PC-3 (cell line): ENCODE data around the gene RSBN1L.

Experiments
- CTCF ChIP-seq: fragments of 300-600 bp; sonication (generic); conservative IDR thresholded peaks from 2 replicates; pipeline ENCODE4 v1.5.1; 2017; ENCODE audit warnings: antibody characterized with exemption, low read depth, mild to moderate bottlenecking, low read length
- EZH2 ChIP-seq: fragments of 300-600 bp; sonication (generic); IDR thresholded peaks from one replicate; pipeline ENCODE4 v1.6.1; 2017; ENCODE audit warnings: antibody characterized with exemption, mild to moderate bottlenecking, low read length; ENCODE audit not compliant: unreplicated experiment

GRCh38 chr7:77680266-77680665, 16.0 kb upstream of the RSBN1L start:
- TF ChIP-seq CTCF (no peak), EZH2 (no peak)
